Karpas-422 (cell line): ENCODE data around the gene CD274. TPM values are rescaled to one million over a fixed set of nuclear protein-coding genes. Genes with fewer than 3 reads are reported as not detected.
"Not testable (repeated sequence)": the region's sequence is repeated elsewhere in the genome, so short reads cannot be mapped to it uniquely, and the experiment has no call there.

ENCODE experiments used
- DNase-seq: peaks from one replicate; pipeline ENCODE4 v3.0.0-alpha.2; 2015
- H2AFZ ChIP-seq: fragments of 200-600 bp; sonication (generic); 2 replicates; pipeline ENCODE4 v1.6.1; 2014; ENCODE audit warnings: antibody characterized with exemption, low read length, mixed read lengths
- H3K27ac ChIP-seq: fragments of 200-600 bp; sonication (generic); 2 replicates; pipeline ENCODE4 v1.5.1; 2014; ENCODE audit warnings: mild to moderate bottlenecking, low read length, moderate library complexity
- H3K27me3 ChIP-seq: fragments of 200-600 bp; sonication (generic); 2 replicates; pipeline ENCODE4 v1.6.1; 2014; ENCODE audit warnings: low read length, mixed read lengths
- H3K36me3 ChIP-seq: fragments of 200-600 bp; sonication (generic); 2 replicates; pipeline ENCODE4 v1.6.1; 2014; ENCODE audit warnings: low read length, mixed read lengths; ENCODE audit not compliant: insufficient read depth
- H3K4me1 ChIP-seq: fragments of 200-600 bp; sonication (generic); 2 replicates; pipeline ENCODE4 v1.6.1; 2014; ENCODE audit warnings: mild to moderate bottlenecking, low read length, mixed read lengths
- H3K4me2 ChIP-seq: fragments of 200-600 bp; sonication (generic); 2 replicates; pipeline ENCODE4 v1.6.1; 2014; ENCODE audit warnings: low read length, low read depth, mild to moderate bottlenecking; ENCODE audit not compliant: poor library complexity, severe bottlenecking
- H3K4me3 ChIP-seq: fragments of 200-600 bp; sonication (generic); 2 replicates; pipeline ENCODE4 v1.5.1; 2014; ENCODE audit warnings: mild to moderate bottlenecking, antibody characterized with exemption, low read length, mixed read lengths
- H3K79me2 ChIP-seq: fragments of 200-600 bp; sonication (generic); 2 replicates; pipeline ENCODE4 v1.6.1; 2014; ENCODE audit warnings: mild to moderate bottlenecking, low read length, mixed read lengths
- H3K9ac ChIP-seq: fragments of 200-600 bp; sonication (generic); 2 replicates; pipeline ENCODE4 v1.6.0; 2014; ENCODE audit warnings: low read length
- H3K9me2 ChIP-seq: fragments of 200-600 bp; sonication (generic), shearing (Covaris generic); replicated peaks from 2 replicates; pipeline ENCODE4 v1.6.0; 2014; ENCODE audit warnings: mild to moderate bottlenecking, low read length, moderate library complexity; ENCODE audit not compliant: insufficient read depth
- H3K9me3 ChIP-seq: fragments of 300-700, 200-600 bp; sonication (generic); 2 replicates; pipeline ENCODE4 v1.6.1; 2014; ENCODE audit warnings: low read length, mixed read lengths
- H4K20me1 ChIP-seq: fragments of 200-600 bp; sonication (generic); 2 replicates; pipeline ENCODE4 v1.6.1; 2014; ENCODE audit warnings: mild to moderate bottlenecking, antibody characterized with exemption, low read length, low read depth; ENCODE audit not compliant: insufficient read depth
- total RNA-seq: library from RNA; depleted of rRNA; stranded (reverse); fragments of >200 nt; shearing (Covaris generic); gene quantifications from 2 replicates; pipeline ENCODE4 v1.2.3, GENCODE V29; 2014; ENCODE audit warnings: low replicate concordance

CD274 gene
- total RNA-seq, 1 experiment from 2014 or later: 0.11 TPM

DNA sequence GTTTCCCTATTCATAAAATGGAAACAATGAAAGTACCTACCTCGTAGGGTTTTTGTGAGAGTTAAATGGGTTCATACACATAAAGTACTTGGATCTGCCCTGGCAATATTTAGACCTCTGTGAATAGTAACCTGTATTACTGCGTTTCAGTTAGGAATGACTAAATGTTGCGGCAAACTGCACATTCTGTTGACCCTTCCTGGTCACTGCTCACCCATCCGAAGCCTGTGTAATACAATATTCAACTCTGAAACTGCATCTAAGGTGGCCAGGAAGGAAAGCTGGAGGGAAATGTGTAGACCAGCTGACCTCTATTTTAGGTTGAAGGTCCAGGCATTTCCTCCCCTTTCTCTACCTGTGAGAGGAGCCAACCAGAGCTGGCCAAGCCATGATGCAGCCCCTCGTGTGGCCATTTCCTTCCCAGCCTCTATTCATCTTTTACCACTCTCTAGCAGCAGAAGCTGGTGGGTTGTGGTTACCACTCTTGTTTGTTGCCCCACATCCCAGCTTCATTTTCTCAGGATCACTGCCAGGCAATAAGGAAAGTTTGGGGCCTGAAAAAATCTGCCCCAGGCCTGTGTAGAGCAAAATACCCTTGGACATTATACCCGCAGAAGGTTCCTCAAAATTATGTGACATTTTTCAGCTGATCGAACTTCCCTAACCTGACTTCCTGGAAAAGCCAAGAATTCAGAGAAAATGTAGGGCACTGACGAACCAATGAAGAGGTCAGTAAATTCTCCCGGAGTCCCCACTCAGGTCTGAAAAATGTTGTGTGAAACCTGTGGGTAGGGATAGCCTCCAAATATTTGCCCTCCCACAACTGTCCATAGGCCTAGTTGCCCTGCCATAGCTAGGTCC is 39.5 kb downstream of the CD274 start:
- Histone ChIP-seq H3K4me1 (peaks cover 7% of the 10 kb centered on the region), H3K4me3 (no peak overlapping the region), H3K27ac (no peak overlapping the region), H3K79me2 (peaks cover 5% of the 10 kb centered on the region; the same call in 1 of the 2 replicates), H3K36me3 (no peaks in the 10 kb centered on the region; the same call in 1 of the 2 replicates), H3K27me3 (no peaks in the 10 kb centered on the region), H4K20me1 (no peaks in the 10 kb centered on the region), H2AFZ (no peak overlapping the region), H3K9me3 (no peaks in the 10 kb centered on the region), H3K9me2 (no peaks in the 10 kb centered on the region), H3K9ac (no peak overlapping the region), H3K4me2 (no peak overlapping the region)
- DNase-seq: no peak

DNA sequence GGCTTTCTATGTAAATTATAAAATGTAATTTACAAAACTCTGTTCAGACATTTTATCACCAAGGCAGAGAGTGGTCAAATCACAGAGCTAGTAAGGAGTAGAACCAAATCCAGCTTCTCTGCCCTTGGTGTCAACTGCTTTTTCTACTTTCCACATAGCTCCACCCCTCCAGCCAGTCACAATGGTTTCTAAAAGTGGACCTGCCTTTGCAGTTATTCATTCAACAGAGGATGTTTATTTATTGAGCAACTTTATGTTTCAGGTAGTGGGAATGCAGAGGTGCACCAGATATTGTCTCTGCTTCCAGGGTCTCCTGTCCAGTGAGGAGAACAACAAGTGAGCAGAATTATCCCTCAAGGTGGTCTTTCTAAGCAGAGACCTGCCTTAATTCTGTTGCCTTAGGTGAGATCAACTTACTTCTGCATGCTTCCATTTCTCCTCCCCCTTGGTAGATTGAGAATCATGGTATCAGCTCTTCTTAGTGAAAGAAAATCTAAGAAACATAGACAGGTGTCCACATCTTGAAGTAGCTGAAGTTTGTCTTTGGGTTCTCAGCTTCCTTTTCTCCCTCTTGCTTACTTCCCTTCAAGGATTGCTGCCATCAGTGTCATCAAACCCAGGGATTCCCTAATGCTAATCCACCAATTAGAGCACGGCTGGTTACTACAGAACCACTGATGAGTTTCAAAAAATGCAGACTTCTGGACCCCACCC is 42.8 kb downstream of the CD274 start:
- Histone ChIP-seq H3K27ac (no peak overlapping the region), H2AFZ (no peak overlapping the region), H3K9me2 (no peaks in the 10 kb centered on the region), H3K4me2 (no peak overlapping the region), H3K4me1 (peaks cover 7% of the 10 kb centered on the region), H3K36me3 (no peaks in the 10 kb centered on the region; the same call in 1 of the 2 replicates), H3K9me3 (no peaks in the 10 kb centered on the region), H3K4me3 (no peak overlapping the region), H3K9ac (no peak overlapping the region), H3K79me2 (0 out of 2 replicates have a peak, but pooled peaks cover 10% of the 10 kb centered on the region), H3K27me3 (no peaks in the 10 kb centered on the region), H4K20me1 (no peaks in the 10 kb centered on the region)
- DNase-seq: no peak

DNA sequence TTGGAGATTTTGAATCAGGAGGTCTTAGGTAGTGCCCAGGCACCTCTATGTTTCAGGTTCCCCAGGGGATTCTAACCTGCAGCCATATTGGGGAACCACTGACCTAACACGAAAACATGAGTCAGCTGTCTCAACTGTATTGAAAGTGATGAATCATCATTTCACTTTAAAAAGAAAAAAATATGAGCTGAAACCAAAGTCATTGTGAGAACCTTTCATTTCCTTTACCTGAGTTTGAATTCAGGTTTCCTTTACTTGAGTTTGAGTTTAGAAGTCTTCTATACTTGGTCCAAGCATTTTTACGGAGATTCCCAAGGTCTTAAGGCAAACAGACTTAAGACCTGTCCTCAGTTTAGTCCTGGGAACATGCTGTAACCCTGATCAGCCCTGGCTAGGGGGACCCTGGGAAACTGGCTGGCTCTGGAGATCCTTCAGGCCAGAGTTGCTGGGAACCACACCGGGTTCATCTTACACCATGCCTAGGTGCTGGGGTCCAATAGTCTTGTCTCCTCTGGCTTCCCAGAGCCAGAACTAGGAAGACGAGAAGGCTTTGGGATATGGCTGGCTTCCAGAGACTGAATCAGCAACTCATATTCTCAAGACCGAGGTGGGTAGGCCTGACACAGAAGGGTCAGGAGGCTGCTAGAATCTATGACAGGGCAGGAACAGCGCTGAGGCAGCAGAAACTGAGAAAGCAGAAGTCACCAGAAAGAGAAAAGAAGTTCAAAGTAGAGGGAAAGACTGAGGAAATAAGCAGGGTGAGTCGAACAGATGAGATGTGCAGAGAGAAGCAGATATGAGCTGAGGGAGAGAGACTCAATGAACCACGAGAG is 43.6 kb downstream of the CD274 start:
- H3K79me2 ChIP-seq: peaks cover 10% of the 10 kb centered on the region; the same call in 1 of the 2 replicates
- H3K36me3 ChIP-seq: no peaks in the 10 kb centered on the region; the same call in 1 of the 2 replicates
- H3K9me3 ChIP-seq: no peaks in the 10 kb centered on the region
- H3K4me2 ChIP-seq: no peak overlapping the region
- H4K20me1 ChIP-seq: no peaks in the 10 kb centered on the region
- DNase-seq: peak; percentile 52
- H2AFZ ChIP-seq: no peak overlapping the region
- no peak overlapping the region for H3K27ac ChIP-seq
- H3K9me2 ChIP-seq: no peaks in the 10 kb centered on the region
- H3K9ac ChIP-seq: no peak overlapping the region
- H3K4me1 ChIP-seq: peaks cover 7% of the 10 kb centered on the region
- no peaks in the 10 kb centered on the region for H3K27me3 ChIP-seq
- H3K4me3 ChIP-seq: no peak overlapping the region

DNA sequence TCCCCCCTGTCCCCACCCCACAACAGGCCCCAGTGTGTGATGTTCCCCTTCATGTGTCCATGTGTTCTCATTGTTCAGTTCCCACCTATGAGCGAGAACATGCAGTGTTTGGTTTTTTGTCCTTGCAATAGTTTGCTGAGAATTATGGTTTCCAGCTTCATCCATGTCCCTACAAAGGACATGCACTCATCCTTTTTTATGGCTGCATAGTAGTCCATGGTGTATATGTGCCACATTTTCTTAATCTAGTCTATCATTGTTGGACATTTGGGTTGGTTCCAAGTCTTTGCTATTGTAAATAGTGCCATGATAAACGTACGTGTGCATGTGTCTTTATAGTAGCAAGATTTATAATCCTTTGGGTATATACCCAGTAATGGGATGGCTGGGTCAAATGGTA is 44.4 kb downstream of the CD274 start:
- not testable (repeated sequence) for H3K9me3 ChIP-seq, H3K4me3 ChIP-seq, H3K36me3 ChIP-seq, H3K9me2 ChIP-seq, H3K9ac ChIP-seq, H3K4me2 ChIP-seq, H2AFZ ChIP-seq, H3K27me3 ChIP-seq, H3K27ac ChIP-seq, H4K20me1 ChIP-seq, H3K4me1 ChIP-seq, DNase-seq
- H3K79me2 ChIP-seq: peaks cover 12% of the 10 kb centered on the region; the same call in 1 of the 2 replicates

DNA sequence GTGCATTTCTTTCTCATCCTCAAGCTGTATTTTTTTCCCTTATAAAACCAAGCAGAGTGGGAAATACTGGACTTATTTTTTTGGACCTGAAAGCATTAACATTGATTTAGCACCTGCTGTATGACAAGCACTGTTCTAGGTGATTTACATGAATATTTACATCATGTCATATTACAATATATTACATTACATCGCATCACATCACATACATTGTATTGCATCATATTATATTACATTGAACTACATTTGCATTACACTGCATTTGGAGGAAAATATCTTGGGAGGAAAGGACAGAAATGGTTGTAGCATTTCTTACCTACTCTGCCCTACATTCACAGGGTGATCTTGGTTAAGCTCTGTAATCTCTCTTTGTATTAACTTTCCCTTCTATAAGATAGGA is 48.8 kb downstream of the CD274 start:
- H3K79me2 ChIP-seq: peaks cover 39% of the 10 kb centered on the region
- no peak overlapping the region; the same call in 1 of the 2 replicates for H3K27ac ChIP-seq
- no peak overlapping the region for H2AFZ ChIP-seq
- H4K20me1 ChIP-seq: no peaks in the 10 kb centered on the region
- no peaks in the 10 kb centered on the region for H3K27me3 ChIP-seq
- no peak overlapping the region for H3K4me2 ChIP-seq
- H3K4me1 ChIP-seq: peaks cover 6% of the 10 kb centered on the region
- no peak overlapping the region for H3K4me3 ChIP-seq
- H3K9ac ChIP-seq: no peak overlapping the region
- 0 out of 2 replicates have a peak, but pooled peaks cover 3% of the 10 kb centered on the region for H3K36me3 ChIP-seq
- no peaks in the 10 kb centered on the region for H3K9me2 ChIP-seq
- no peak for DNase-seq
- H3K9me3 ChIP-seq: no peaks in the 10 kb centered on the region

DNA sequence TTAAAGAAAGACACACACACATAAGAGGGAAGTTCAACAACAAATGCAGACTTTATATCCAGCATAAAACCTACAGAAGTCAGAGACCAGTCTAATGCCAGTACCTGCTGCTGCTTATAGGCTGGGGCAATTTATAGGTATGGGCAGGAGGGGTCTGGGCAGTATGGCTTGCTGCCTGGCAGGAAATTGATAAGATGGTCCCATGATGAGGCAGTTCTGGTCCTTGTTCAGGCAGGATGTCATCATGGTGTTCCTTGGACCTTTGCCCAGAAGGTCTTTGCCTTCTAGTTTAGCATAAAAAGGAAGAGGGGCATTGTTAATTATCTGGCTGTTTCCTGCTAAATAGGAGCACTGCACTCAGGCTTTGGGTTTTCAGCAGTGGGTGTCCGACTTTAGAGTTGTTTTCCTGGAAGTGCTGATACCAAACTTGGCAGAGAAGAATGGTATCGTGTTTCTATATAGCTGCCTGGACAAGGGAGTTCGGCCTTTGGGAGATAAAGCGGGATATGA is 49.6 kb downstream of the CD274 start:
- no peaks in the 10 kb centered on the region for H3K27me3 ChIP-seq
- H3K36me3 ChIP-seq: 0 out of 2 replicates have a peak, but pooled peaks cover 3% of the 10 kb centered on the region
- H3K79me2 ChIP-seq: peaks cover 46% of the 10 kb centered on the region
- no peak overlapping the region for H3K9ac ChIP-seq
- H2AFZ ChIP-seq: no peak overlapping the region
- no peak overlapping the region for H3K4me2 ChIP-seq
- H4K20me1 ChIP-seq: no peaks in the 10 kb centered on the region
- H3K9me3 ChIP-seq: no peaks in the 10 kb centered on the region
- no peaks in the 10 kb centered on the region for H3K9me2 ChIP-seq
- DNase-seq: no peak
- H3K4me1 ChIP-seq: peaks cover 4% of the 10 kb centered on the region; the same call in 1 of the 2 replicates
- H3K4me3 ChIP-seq: no peak overlapping the region
- no peak overlapping the region; the same call in 1 of the 2 replicates for H3K27ac ChIP-seq

DNA sequence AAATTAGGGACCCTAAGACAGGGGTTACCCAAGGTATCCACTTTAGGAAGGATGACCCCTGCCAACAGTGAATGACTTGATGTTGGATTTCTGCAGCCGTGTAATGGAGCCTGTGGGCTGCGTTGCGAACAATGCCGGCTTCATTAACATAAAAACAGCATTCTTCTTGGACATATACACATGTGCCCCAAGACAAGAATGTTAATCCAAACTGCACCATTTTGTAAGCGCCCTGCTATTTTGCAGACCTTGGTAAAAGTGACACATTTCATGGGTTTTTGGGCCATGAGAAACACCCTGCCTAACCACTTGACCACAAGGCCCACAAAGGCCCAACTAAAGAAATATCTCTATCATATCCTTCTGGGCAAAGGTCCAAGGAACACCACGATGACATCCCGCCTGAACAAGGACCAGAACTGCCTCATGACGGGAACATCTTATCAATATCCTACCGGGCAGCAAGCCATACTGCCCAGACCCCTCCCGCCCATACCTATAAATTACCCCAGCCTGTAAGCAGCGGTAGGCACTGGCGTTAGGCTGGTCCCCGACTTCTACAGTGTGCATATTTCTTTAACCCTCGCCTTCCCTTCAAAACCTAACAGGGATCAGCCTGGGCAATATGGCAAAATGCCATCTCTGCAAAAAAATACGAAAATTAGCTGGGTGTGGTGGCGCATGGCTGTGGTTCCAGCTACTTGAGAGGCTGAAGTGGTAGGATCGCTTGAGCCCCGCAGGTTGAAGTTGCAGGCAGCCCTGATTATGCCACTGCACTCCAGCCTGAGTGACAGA is 50.3 kb downstream of the CD274 start:
- H3K9me2 ChIP-seq: no peaks in the 10 kb centered on the region
- DNase-seq: no peak
- H4K20me1 ChIP-seq: no peaks in the 10 kb centered on the region
- peaks cover 53% of the 10 kb centered on the region for H3K79me2 ChIP-seq
- no peak overlapping the region for H3K9ac ChIP-seq
- H3K4me1 ChIP-seq: peaks cover 4% of the 10 kb centered on the region; the same call in 1 of the 2 replicates
- no peaks in the 10 kb centered on the region for H3K27me3 ChIP-seq
- 0 out of 2 replicates have a peak, but pooled peaks cover 3% of the 10 kb centered on the region for H3K36me3 ChIP-seq
- H3K27ac ChIP-seq: no peak overlapping the region
- no peak overlapping the region for H3K4me3 ChIP-seq
- no peak overlapping the region for H2AFZ ChIP-seq
- no peak overlapping the region for H3K4me2 ChIP-seq
- H3K9me3 ChIP-seq: no peaks in the 10 kb centered on the region
